Measurements from ENCODE around the gene LRMDA.

The LRMDA gene

DNA sequence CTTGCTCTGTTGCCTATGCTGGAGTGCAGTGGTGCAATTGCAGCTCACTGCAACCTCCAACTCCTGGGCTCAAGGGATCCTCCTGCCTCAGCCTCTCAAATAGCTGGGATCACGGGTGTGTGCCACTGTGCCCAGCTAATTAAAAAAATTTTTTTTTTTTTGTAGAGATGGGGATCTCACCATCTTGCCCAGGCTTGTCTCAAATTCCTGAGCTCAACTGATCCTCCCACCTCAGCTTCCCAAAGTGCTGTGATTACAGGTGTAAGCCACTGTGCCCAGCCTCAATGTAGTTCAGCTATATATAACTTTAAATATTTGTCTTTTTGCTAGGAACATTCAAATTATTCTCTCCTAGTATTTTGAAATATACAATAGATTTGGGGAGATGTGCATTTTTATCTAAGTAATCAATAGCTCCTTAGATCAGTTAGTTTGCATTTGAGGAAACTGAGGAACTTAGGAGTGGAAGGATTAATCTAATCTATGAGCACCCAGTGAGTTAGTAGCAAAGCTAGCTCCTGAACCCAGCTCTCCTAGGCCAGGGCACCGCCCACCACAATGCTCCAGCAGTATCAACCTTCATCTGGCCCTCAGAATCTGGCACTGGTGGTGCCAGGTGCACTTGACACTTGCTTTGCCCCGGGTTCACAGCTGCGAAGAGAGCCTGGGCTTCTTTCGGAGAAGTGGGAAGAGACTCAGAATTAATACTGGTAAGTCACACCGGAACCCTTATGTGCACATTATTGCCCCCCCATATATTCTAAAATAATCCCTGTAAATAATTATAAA, 5.9 kb upstream of the LRMDA start:
- DNase-seq: no peak

DNA sequence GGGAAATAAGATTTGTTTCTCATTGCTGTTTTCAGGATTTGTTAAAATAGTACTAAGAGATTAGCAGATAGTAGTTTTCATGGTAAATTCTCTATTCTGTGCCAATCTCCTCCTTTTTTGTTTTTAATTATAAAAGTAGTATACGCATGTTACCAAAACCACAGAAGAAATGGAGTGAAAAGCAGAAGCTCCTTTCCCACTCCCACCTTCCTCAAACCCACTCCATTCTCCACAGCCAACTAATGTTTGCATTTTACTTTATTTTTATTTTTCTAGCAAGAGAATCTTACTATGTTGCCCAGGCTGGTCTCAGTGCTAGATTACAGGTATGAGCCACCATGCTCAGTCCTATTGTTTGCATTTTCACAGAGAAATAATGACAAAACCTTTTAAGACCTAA, 4.5 kb upstream of the LRMDA start:
- no peak for DNase-seq

DNA sequence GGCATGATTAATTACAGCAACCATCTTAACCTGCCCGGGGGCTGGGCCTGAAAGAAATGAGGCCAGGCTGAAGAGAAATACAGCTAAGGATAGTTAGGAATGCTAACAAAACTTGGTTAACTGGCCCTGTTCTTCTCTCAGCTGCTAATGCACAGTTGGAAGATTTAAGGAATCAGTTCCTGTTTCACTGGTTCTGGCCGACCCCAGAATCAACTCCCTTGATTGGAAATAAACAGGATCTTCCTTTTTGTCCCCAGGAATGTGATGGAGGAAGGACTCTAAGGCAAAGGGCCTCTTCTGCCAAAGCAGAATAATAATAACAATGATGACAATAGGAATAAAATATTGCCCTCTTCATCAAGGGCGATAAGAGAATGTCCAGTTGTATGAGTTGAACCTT, 3.5 kb upstream of the LRMDA start:
- no peak for DNase-seq

DNA sequence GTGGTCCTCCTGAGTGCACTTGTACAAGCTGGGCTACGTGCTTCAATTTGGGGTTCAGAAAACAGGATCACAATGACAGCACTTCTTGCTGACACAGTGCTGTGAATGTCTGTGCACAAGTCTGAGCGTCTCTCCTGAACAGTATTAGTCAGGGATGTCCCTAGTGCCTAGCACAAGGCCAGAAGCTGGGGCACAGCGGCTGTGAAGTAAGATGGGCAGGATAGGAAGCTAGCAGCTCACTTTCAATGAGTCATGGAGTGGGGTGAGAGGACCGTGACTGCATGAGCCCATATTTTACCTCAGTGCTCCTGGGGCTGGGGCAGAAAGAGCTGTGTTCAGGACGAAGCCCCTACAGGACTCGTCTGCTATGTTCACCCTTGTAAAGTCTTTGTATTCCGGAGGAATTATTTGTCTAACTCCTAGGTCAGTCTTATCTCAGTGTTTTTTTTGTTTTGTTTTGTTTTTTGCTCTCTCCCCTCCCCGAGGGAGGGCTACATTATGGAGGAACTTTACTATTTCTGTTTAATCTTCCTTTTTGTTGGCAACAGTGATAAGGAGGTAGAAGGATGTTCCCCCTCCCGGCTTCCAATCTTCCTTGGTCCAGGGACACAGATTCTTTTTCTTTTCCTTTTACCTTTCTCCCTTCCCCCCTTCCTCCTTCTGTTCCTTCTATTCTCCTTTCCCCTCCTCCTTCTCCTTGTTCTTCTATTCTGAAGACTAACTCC, 2.8 kb upstream of the LRMDA start:
- DNase-seq: no peak

- DNase-seq: no peak
These were observed 2.1 kb upstream of the LRMDA start for GRCh38 chr10:75429159-75429827.

- DNase-seq: no peak
These were observed 1.2 kb upstream of the LRMDA start for GRCh38 chr10:75430000-75430763.

DNA sequence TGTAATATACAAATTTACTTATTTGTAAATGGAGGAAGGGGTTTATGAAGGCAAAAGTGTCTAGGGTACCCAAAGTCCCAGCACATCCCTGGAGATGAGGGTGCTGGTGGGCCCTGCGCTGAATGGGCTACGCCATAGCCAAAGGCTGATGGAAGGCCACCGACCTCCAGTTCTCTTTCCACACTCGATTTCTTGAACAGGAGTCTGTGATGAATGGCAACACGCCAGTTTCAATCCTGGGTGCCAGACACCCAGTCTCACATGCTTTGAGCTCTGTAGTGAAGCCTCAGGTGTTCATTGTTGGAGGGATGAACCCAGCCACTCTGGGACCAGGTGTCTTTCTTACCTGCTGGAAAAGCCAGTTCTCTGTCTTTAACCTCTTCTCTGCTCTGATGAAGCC, 752 bp downstream of the LRMDA start:
- no peak for DNase-seq

GRCh38 chr10:75432763-75433162, 1.3 kb downstream of the LRMDA start:
- DNase-seq: no peak

DNA sequence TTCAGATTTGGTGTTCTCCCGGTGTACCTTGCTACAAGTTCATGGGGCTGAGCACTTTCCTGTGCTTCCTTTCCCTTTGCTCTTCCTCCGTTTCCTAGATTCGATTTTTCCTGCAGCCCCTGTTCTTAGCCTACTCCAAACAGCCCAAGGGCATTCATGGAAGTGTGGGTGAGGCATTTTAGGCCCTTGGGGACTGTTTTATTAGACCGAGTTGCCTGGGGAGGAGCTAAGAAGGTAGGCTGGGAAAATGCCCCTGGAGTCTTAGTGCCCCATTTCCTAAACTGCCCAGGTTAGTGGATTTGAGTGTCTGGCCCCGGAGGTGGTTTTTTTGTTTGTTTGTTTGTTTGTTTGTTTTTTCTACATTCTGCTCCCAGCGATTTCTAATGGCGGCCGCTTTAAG, 1.8 kb downstream of the LRMDA start:
- no peak for DNase-seq

DNA sequence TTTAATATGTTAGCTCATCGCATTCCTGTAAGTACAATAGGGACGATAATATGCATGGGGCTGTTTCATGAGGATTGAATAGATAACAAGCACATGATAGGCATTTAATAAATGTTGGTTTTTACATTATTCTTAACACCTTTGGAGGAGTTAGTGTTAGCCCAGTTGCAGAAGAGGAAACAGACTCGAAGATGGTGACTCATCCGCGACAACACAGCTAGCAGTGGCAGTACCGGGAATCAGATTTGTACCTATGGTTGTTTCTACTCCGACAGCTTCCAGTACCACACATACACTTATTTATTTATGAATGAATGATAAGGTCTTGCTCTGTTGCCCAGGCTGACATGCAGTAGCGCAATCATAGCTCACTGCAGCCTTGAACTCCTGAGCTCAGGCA, 2.9 kb downstream of the LRMDA start:
- DNase-seq: no peak

GRCh38 chr10:75435291-75435690, 3.9 kb downstream of the LRMDA start:
- DNase-seq: no peak

DNA sequence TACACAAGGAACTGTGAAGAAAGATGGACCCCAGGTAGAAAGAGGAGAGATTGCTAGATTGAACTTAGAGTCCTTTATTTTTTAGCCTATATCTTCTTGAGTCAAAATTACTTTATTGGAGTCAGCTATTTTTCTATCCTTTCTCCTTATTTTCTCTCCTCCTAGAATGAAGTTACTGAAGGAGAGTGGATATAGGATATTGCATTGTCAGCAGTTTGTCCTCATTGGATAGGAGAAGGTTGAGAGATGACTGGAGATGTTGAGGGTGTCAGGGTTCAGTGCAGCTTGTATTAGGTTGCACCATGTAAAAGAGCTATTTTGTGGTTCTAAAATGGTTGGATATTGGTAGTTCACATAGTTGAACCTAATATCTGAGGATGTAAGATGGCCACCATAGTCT, 5.5 kb downstream of the LRMDA start:
- no peak for DNase-seq

GRCh38 chr10:75437693-75438092, 6.3 kb downstream of the LRMDA start:
- no peak for DNase-seq

DNA sequence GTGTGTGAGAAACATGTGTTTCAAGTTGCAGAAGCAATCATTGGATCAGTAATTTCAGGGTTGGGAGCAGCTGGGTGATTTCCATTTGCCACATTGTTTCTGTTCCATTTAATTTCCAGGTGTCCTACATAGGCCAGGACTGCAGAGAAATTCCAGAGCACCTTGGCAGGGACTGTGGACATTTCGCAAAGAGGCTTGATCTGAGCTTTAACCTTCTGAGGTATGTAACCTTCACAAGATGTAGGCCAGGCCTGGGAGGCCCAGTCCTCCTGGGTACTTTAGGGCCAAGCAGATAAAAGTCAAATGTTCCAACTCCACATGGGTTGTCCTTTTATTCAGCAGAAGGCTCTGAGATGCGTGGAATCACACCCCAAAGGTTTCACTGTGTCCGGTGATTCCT, 6.9 kb downstream of the LRMDA start:
- no peak for DNase-seq

- DNase-seq: no peak
These were observed 8.4 kb downstream of the LRMDA start for GRCh38 chr10:75439811-75440210.

- DNase-seq: no peak
These were observed 8.9 kb downstream of the LRMDA start for GRCh38 chr10:75440271-75440793.

- DNase-seq: no peak
These were observed 9.8 kb downstream of the LRMDA start for GRCh38 chr10:75441196-75441595.

- no peak for DNase-seq
These were observed 10.3 kb downstream of the LRMDA start for GRCh38 chr10:75441682-75442081.

DNA sequence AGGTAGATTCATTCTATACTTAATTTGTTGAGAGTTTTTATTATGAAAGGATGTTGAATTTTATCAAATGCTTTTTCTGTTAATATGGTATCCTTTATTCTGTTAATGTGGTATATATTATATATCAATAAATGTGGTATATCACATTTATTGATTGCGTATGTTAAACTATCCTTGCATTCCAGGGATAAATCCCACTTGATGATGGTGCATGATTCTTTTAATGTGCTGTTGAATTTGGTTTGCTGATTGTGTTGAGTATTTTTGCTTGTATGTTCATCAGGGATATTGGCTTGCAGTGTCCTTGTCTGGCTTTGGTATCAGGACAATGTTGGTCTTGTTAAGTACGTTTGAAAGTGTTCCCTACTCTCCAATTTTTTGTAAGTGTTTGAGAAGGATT, 11.9 kb downstream of the LRMDA start:
- DNase-seq: no peak

GRCh38 chr10:75444781-75445386, 13.5 kb downstream of the LRMDA start:
- DNase-seq: no peak

DNA sequence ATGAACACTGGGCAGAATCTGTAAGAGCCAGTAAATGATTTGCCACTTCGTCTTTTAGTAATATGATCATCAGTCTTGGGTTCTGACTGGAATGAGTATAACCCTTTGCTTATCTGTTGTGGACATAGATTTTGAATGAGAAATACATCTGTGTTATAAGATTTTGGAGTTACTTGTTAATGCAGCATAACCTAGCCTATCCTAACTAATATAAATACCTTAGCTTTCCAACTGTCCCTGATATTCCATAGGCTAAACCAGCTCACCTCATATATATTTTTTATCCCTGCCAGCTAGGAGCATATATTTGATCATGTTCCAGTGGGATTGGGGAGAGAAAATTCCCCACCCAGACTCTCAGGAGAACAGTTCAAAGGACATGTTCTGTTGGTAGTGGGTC, 15.1 kb downstream of the LRMDA start:
- DNase-seq: no peak

DNA sequence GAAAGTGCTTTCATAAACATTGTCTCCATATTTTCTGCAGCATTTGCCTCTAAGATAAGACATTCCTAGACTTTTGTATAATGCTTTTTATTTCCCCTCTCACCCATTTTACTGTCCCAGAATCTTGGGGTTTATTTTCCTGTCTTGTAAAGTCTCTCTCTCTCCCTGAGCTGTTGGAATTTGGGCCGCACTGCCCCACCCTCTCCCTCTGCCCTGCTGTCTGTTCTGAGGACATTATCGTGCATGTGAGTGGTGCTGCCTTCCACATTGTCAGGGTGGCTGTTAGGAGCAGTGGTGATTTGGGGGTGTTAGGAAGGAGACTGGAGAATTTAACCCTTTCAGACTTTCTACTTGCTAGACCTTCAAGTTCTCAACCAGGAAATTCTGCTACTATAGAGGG, 16.7 kb downstream of the LRMDA start:
- DNase-seq: no peak

Measured in activated naive CD4-positive, alpha-beta T cell (primary cell).